H1 (cell line): ENCODE measurements around the gene NOTCH2.

Experiments
- CHD2 ChIP-seq: IDR thresholded peaks from 2 replicates; pipeline ENCODE4 v1.6.1; 2012; ENCODE audit warnings: low read length, improper control_type of control experiment
- NANOG ChIP-seq: IDR thresholded peaks from 2 replicates; pipeline ENCODE4 v1.6.1; 2011; ENCODE audit warnings: low read length, low read depth, mild to moderate bottlenecking, inconsistent platforms; ENCODE audit not compliant: insufficient read depth, poor library complexity, severe bottlenecking
- POLR2A ChIP-seq, 2 experiments: IDR thresholded peaks; 1 replicate in 1 of 2; 2 replicates in 1 of 2; pipeline ENCODE4 v1.6.1; 2011; ENCODE audit warnings: low read depth in 2 of 2, low read length in 2 of 2, mild to moderate bottlenecking in 2 of 2; ENCODE audit errors: control extremely low read depth in 1 of 2
- ZNF274 ChIP-seq: IDR thresholded peaks from 2 replicates; pipeline ENCODE4 v1.7.0; 2012; ENCODE audit warnings: low read length, borderline replicate concordance; ENCODE audit errors: extremely low read depth
- TF ChIP-seq, protein P1 (sequence below), 3 experiments: IDR thresholded peaks; 1 replicate in 2 of 3; 2 replicates in 1 of 3; pipeline versions ENCODE4 v1.5.1 to v1.6.1; 2011; ENCODE audit warnings: low read length in 3 of 3, mild to moderate bottlenecking in 3 of 3, inconsistent platforms in 2 of 3, low read depth in 1 of 3, moderate library complexity in 1 of 3; ENCODE audit not compliant: insufficient read depth in 1 of 3; ENCODE audit errors: control extremely low read depth in 1 of 3

- TF ChIP-seq, protein P1, sequence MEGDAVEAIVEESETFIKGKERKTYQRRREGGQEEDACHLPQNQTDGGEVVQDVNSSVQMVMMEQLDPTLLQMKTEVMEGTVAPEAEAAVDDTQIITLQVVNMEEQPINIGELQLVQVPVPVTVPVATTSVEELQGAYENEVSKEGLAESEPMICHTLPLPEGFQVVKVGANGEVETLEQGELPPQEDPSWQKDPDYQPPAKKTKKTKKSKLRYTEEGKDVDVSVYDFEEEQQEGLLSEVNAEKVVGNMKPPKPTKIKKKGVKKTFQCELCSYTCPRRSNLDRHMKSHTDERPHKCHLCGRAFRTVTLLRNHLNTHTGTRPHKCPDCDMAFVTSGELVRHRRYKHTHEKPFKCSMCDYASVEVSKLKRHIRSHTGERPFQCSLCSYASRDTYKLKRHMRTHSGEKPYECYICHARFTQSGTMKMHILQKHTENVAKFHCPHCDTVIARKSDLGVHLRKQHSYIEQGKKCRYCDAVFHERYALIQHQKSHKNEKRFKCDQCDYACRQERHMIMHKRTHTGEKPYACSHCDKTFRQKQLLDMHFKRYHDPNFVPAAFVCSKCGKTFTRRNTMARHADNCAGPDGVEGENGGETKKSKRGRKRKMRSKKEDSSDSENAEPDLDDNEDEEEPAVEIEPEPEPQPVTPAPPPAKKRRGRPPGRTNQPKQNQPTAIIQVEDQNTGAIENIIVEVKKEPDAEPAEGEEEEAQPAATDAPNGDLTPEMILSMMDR (IDR thresholded peaks at IDR 0.05; ENCODE audit: control extremely low read depth in 1 of 3, insufficient read depth in 1 of 3, low read depth in 1 of 3, low read length in 3 of 3) = no peak
- no peak for TF ChIP-seq CHD2
- TF ChIP-seq POLR2A (IDR thresholded peaks at IDR 0.05; ENCODE audit: control extremely low read depth in 1 of 2, low read depth in 2 of 2, low read length in 2 of 2) = no peak
- no peak for TF ChIP-seq NANOG
- TF ChIP-seq ZNF274 = no peak
Measured at GRCh38 chr1:119893238-119893791, 176.1 kb downstream of the NOTCH2 start.
